SU-DHL-6 (cell line): ENCODE results near the gene FAXC.

ENCODE experiments used
- EZH2phosphoT487 ChIP-seq: fragments of 200-600 bp; sonication (generic), shearing (Covaris generic); conservative IDR thresholded peaks from 2 replicates; pipeline ENCODE4 v1.6.1; 2018; ENCODE audit warnings: mild to moderate bottlenecking, antibody characterized with exemption, low read length, moderate library complexity, mixed read lengths
- TF ChIP-seq, protein P1 (sequence below): fragments of 200-600 bp; sonication (generic); IDR thresholded peaks from one replicate; pipeline ENCODE4 v1.5.1; 2017; ENCODE audit warnings: antibody characterized with exemption, mild to moderate bottlenecking, low read length, moderate library complexity; ENCODE audit not compliant: insufficient read depth, poor library complexity, severe bottlenecking

DNA sequence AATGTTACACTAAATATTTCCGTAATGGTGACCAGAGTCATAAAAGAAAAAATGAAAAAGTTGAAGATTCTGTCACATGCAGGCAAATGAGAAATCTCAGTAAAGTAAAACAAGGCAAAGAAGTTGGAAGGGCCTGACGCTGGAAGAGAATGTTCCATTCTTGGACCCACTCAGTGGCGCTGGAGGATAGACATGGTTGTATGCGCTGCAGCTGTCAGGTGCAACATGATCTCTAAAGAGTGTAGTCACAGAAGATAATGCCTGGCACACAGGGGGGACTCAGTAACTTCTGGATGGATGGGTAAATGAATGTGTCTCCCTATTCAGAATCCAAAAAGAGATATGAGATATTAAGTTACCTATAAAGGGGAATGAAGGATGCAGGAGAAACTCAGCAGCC is 116.3 kb downstream of the FAXC start:
- TF ChIP-seq, protein P1, sequence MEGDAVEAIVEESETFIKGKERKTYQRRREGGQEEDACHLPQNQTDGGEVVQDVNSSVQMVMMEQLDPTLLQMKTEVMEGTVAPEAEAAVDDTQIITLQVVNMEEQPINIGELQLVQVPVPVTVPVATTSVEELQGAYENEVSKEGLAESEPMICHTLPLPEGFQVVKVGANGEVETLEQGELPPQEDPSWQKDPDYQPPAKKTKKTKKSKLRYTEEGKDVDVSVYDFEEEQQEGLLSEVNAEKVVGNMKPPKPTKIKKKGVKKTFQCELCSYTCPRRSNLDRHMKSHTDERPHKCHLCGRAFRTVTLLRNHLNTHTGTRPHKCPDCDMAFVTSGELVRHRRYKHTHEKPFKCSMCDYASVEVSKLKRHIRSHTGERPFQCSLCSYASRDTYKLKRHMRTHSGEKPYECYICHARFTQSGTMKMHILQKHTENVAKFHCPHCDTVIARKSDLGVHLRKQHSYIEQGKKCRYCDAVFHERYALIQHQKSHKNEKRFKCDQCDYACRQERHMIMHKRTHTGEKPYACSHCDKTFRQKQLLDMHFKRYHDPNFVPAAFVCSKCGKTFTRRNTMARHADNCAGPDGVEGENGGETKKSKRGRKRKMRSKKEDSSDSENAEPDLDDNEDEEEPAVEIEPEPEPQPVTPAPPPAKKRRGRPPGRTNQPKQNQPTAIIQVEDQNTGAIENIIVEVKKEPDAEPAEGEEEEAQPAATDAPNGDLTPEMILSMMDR = no peak
- no peak for TF ChIP-seq EZH2phosphoT487
